IMR-90 (cell line): Measurements from ENCODE around the gene PAM.
"Not testable (repeated sequence)": the region's sequence is repeated elsewhere in the genome, so short reads cannot be mapped to it uniquely, and the experiment has no call there.

Source experiments
- CEBPB ChIP-seq: IDR thresholded peaks from 2 replicates; pipeline ENCODE4 v1.6.1; 2012; ENCODE audit warnings: low read depth, low read length, improper control_type of control experiment
- NFE2L2 ChIP-seq: fragments of 150-350 bp; IDR thresholded peaks from 2 replicates; pipeline ENCODE4 v1.6.1; 2016; ENCODE audit warnings: low read depth, mild to moderate bottlenecking, low read length
- POLR2A ChIP-seq: IDR thresholded peaks from 2 replicates; pipeline ENCODE4 v1.6.1; 2012; ENCODE audit warnings: mild to moderate bottlenecking, low read depth, low read length
- RAD21 ChIP-seq: IDR thresholded peaks from 2 replicates; pipeline ENCODE4 v1.6.1; 2012; ENCODE audit warnings: low read length, improper control_type of control experiment
- SMC3 ChIP-seq: fragments of 150-350 bp; IDR thresholded peaks from 2 replicates; pipeline ENCODE4 v1.6.1; 2016; ENCODE audit warnings: low read depth, mild to moderate bottlenecking, antibody characterized with exemption, low read length, moderate library complexity
- TF ChIP-seq, protein P1 (sequence below): conservative IDR thresholded peaks from 2 replicates; pipeline ENCODE4 v1.5.1; 2012; ENCODE audit warnings: mild to moderate bottlenecking, low read depth, low read length, improper control_type of control experiment

DNA sequence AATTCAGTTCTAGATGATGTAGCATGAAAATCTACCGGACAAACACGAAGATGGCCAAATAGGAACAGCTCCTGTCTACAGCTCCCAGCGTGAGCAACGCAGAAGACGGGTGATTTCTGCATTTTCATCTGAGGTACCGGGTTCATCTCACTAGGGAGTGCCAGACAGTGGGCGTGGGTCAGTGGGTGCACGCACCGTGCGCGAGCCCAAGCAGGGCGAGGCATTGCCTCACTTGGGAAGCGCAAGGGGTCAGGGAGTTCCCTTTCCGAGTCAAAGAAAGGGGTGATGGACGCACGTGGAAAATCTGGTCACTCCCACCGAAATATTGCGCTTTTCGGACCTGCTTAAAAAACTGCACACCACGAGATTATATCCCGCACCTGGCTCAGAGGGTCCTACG lies 291.6 kb downstream of the PAM start:
- not testable (repeated sequence) for TF ChIP-seq POLR2A, RAD21, CEBPB, SMC3, NFE2L2
- TF ChIP-seq, protein P1, sequence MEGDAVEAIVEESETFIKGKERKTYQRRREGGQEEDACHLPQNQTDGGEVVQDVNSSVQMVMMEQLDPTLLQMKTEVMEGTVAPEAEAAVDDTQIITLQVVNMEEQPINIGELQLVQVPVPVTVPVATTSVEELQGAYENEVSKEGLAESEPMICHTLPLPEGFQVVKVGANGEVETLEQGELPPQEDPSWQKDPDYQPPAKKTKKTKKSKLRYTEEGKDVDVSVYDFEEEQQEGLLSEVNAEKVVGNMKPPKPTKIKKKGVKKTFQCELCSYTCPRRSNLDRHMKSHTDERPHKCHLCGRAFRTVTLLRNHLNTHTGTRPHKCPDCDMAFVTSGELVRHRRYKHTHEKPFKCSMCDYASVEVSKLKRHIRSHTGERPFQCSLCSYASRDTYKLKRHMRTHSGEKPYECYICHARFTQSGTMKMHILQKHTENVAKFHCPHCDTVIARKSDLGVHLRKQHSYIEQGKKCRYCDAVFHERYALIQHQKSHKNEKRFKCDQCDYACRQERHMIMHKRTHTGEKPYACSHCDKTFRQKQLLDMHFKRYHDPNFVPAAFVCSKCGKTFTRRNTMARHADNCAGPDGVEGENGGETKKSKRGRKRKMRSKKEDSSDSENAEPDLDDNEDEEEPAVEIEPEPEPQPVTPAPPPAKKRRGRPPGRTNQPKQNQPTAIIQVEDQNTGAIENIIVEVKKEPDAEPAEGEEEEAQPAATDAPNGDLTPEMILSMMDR, result not testable (repeated sequence)
